BE2C (cell line): ENCODE data around the gene DMC1.

Experiments
- DNase-seq: peaks from one replicate; pipeline ENCODE4 v3.0.0-alpha.2; 2020
- H3K27me3 ChIP-seq: fragments of 250-450 bp; sonication (Bioruptor Pico); 2 replicates; pipeline ENCODE4 v1.5.1; 2020; ENCODE audit warnings: mild to moderate bottlenecking
- H3K36me3 ChIP-seq: fragments of 250-450 bp; sonication (Bioruptor Pico); 2 replicates; pipeline ENCODE4 v1.5.1; 2020; ENCODE audit warnings: mild to moderate bottlenecking
- H3K4me1 ChIP-seq: fragments of 250-450 bp; sonication (Bioruptor Pico); 2 replicates; pipeline ENCODE4 v1.5.1; 2020
- H3K4me3 ChIP-seq: 2 replicates; pipeline ENCODE4 v1.5.1; 2011; ENCODE audit warnings: low read depth, low read length
- H3K9me3 ChIP-seq: fragments of 250-450 bp; sonication (Bioruptor Pico); 2 replicates; pipeline ENCODE4 v1.5.1; 2020
- TF ChIP-seq, protein P1 (sequence below): IDR thresholded peaks from 2 replicates; pipeline ENCODE4 v1.5.1; 2012; ENCODE audit warnings: mild to moderate bottlenecking, low read depth, low read length

DMC1 gene

DNA sequence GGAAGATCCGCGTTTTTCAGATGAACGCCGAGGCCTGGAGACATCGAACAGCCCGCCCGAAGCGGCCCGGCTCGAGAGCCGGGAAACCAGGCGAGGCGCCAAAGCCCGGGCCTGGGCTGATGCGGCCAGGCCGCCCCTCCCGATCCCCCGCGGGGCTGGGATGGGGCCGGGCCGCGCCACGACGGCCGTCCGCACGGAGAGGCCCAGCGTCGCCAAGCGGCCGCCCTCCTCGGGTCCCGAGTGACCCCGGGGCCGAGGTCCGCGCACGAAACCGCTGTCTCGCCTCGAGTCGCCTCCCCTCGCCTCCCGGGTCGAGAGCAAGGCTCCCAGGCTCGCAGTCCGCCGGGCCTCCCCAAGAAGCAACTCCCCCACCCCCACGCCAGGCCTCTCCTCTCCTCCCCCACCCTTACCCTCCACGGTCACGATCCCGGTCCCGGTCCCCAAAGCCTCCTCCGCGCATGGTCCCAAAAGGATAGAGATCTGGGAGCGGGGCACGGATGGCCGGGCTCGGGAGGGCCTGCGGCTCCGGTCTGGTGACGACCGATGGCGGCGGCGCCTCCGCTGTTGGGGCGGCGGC lies 64.4 kb downstream of the DMC1 start:
- DNase-seq: peak; percentile 61
- Histone ChIP-seq H3K36me3 (peaks cover 44% of the 10 kb centered on the region), H3K27me3 (no peaks in the 10 kb centered on the region), H3K9me3 (no peaks in the 10 kb centered on the region), H3K4me1 (peaks cover 5% of the 10 kb centered on the region), H3K4me3 (peak overlapping the region; percentile 84)
- TF ChIP-seq, protein P1, sequence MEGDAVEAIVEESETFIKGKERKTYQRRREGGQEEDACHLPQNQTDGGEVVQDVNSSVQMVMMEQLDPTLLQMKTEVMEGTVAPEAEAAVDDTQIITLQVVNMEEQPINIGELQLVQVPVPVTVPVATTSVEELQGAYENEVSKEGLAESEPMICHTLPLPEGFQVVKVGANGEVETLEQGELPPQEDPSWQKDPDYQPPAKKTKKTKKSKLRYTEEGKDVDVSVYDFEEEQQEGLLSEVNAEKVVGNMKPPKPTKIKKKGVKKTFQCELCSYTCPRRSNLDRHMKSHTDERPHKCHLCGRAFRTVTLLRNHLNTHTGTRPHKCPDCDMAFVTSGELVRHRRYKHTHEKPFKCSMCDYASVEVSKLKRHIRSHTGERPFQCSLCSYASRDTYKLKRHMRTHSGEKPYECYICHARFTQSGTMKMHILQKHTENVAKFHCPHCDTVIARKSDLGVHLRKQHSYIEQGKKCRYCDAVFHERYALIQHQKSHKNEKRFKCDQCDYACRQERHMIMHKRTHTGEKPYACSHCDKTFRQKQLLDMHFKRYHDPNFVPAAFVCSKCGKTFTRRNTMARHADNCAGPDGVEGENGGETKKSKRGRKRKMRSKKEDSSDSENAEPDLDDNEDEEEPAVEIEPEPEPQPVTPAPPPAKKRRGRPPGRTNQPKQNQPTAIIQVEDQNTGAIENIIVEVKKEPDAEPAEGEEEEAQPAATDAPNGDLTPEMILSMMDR: no peak

DNA sequence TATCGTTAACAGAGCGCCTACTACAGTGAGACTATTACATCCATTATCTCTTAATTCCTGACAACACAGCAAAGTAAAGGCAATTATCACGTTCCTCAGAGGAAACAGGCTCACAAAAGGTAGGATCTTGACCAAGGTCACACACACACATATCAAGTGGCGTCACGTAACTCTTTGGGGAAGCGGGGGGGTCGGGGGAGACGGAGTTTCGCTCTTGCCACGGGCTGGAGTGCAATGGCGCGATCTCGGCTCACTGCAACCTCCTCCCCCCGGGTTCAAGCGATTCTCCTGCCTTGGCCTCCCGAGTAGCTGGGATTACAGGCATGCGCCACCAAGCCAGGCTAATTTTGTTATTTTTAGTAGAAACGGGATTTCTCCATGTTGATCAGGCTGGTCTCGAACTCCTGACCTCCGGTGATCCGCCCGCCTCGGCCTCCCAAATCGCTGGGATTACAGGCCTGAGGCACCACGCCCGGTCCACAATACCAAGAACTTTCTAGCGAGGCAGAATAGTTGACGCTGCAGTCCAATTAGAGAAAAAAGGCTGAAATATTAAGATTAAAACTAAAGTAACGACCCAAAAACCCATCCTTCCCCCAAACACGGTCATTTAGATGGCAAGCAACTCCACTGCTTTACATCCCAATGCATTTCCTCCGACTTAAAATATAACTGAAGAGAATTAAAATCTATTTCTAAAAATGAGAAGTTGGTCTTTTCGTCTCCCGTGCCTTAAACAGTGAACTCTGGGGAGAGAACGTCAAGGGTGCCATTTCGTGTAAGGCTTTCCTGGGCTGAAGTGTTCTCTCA lies 65.0 kb downstream of the DMC1 start:
- H3K4me1 ChIP-seq: peaks cover 5% of the 10 kb centered on the region
- H3K27me3 ChIP-seq: no peaks in the 10 kb centered on the region
- peak overlapping the region; percentile 84 for H3K4me3 ChIP-seq
- TF ChIP-seq, protein P1: no peak
- peaks cover 51% of the 10 kb centered on the region for H3K36me3 ChIP-seq
- no peaks in the 10 kb centered on the region for H3K9me3 ChIP-seq
- DNase-seq: peak; percentile 39

DNA sequence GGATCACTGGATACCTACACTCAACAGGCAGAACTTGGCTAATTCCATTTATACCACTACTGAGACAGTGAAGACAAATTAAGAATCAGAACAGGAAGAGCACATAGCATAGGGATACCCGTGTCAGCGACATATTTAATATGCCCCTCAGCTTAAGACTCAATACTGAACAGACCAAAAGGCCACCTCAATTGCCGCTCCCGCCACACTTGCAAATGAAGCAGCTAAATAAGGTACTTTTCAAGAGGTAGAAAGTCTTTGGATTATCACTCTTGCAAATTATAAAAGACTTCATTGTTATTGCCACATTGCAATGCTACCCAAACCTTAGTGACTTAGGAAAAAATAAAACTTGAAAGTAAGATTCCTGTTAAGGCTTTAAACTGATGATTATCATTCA lies 67.0 kb downstream of the DMC1 start:
- TF ChIP-seq, protein P1: no peak
- Histone ChIP-seq H3K36me3 (peaks cover 70% of the 10 kb centered on the region), H3K4me1 (peaks cover 5% of the 10 kb centered on the region), H3K9me3 (no peaks in the 10 kb centered on the region), H3K4me3 (0 out of 2 replicates have a peak overlapping the region, but pooled peaks have one; percentile 2), H3K27me3 (no peaks in the 10 kb centered on the region)
- DNase-seq: no peak

DNA sequence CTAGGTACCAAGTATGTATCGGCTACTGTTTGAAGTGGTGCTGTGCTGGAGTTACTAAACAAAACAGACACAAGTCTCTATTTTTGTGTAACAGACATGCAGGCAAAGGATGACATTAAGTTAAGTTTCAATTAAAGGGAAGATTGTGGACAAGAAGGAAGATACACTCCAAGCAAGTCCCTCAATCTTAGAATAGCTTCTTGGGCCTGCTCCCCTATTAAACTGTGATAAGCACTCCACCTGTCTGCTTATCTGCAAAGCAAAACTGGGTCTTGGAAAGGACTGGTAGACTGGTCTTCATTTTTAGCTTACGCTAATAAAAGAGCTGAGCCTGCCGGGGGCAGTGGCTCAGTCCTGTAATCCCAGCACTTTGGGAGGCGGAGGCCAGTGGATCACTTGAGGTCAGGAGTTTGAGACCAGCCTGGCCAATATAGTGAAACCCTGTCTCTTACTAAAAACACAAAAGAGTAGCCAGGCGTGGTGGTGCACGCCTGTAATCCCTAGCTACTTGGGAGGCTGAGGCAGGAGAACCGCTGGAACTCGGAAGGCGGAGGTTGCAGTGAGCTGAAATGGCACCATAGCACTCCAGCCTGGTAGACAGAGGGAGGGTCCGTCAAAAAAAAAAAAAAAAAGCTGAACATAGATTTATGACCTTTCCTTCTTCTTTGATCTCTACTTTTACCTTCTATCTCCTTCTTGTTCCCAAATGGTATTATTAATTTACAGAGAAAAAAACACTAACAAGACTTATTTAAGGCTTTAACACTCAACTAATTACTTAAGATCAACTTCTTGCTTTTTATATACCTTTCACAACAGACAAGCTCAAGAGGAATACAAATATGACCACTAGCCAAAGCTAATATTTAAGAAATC lies 67.9 kb downstream of the DMC1 start:
- Histone ChIP-seq H3K36me3 (peaks cover 80% of the 10 kb centered on the region), H3K27me3 (no peaks in the 10 kb centered on the region), H3K9me3 (no peaks in the 10 kb centered on the region), H3K4me1 (peaks cover 3% of the 10 kb centered on the region), H3K4me3 (no peak overlapping the region)
- TF ChIP-seq, protein P1: no peak
- no peak for DNase-seq

DNA sequence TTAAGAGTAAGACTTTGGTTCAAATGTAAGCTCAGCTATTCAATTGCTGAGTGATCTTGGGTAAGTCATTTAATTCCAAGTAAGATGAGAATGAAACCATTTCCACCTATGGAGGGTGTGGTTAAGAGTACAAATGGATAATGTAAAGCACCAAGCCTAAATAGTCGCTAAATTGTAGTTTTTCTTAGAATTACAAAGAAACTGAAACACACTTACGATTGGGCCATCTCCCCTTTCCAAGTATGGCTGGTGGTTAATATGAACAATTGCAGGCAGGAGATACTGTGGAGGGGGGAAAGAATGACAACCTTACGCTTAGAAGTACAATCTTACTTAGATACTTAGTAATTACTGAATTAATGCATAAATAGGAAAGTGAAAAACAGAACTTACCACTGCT lies 72.1 kb downstream of the DMC1 start:
- TF ChIP-seq, protein P1: no peak
- Histone ChIP-seq H3K4me3 (no peak overlapping the region), H3K4me1 (no peaks in the 10 kb centered on the region), H3K27me3 (no peaks in the 10 kb centered on the region), H3K36me3 (peaks cover 96% of the 10 kb centered on the region), H3K9me3 (no peaks in the 10 kb centered on the region)
- no peak for DNase-seq
